Measurements from ENCODE around the gene HIP1R. TPM values are rescaled to one million over a fixed set of nuclear protein-coding genes. Genes with fewer than 3 reads are reported as not detected.

HIP1R gene
- polyA plus RNA-seq, 2 of the 4 experiments (the other 2 are of a cell fraction), result 9.0 to 10.6 TPM

DNA sequence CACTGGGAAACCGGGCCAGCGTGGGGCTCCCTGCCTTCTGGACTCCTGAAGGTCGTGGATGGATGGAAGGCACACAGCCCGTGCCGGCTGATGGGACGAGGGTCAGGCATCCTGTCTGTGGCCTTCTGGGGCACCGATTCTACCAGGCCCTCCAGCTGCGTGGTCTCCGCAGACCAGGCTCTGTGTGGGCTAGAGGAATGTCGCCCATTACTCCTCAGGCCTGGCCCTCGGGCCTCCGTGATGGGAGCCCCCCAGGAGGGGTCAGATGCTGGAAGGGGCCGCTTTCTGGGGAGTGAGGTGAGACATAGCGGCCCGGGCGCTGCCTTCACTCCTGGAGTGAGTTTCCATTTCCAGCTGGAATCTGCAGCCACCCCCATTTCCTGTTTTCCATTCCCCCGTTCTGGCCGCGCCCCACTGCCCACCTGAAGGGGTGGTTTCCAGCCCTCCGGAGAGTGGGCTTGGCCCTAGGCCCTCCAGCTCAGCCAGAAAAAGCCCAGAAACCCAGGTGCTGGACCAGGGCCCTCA lies 26.9 kb downstream of the HIP1R start (continued):
- TF ChIP-seq, protein P1, sequence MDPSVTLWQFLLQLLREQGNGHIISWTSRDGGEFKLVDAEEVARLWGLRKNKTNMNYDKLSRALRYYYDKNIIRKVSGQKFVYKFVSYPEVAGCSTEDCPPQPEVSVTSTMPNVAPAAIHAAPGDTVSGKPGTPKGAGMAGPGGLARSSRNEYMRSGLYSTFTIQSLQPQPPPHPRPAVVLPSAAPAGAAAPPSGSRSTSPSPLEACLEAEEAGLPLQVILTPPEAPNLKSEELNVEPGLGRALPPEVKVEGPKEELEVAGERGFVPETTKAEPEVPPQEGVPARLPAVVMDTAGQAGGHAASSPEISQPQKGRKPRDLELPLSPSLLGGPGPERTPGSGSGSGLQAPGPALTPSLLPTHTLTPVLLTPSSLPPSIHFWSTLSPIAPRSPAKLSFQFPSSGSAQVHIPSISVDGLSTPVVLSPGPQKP (IDR thresholded peaks at IDR 0.05; ENCODE audit: low read depth, low read length), result no peak
- TF ChIP-seq CEBPB (IDR thresholded peaks at IDR 0.05) (no peak), GATA3 (IDR thresholded peaks at IDR 0.05; ENCODE audit: borderline replicate concordance) (no peak)
- TF ChIP-seq, protein P2, sequence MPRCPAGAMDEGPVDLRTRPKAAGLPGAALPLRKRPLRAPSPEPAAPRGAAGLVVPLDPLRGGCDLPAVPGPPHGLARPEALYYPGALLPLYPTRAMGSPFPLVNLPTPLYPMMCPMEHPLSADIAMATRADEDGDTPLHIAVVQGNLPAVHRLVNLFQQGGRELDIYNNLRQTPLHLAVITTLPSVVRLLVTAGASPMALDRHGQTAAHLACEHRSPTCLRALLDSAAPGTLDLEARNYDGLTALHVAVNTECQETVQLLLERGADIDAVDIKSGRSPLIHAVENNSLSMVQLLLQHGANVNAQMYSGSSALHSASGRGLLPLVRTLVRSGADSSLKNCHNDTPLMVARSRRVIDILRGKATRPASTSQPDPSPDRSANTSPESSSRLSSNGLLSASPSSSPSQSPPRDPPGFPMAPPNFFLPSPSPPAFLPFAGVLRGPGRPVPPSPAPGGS (IDR thresholded peaks at IDR 0.05), result no peak

DNA sequence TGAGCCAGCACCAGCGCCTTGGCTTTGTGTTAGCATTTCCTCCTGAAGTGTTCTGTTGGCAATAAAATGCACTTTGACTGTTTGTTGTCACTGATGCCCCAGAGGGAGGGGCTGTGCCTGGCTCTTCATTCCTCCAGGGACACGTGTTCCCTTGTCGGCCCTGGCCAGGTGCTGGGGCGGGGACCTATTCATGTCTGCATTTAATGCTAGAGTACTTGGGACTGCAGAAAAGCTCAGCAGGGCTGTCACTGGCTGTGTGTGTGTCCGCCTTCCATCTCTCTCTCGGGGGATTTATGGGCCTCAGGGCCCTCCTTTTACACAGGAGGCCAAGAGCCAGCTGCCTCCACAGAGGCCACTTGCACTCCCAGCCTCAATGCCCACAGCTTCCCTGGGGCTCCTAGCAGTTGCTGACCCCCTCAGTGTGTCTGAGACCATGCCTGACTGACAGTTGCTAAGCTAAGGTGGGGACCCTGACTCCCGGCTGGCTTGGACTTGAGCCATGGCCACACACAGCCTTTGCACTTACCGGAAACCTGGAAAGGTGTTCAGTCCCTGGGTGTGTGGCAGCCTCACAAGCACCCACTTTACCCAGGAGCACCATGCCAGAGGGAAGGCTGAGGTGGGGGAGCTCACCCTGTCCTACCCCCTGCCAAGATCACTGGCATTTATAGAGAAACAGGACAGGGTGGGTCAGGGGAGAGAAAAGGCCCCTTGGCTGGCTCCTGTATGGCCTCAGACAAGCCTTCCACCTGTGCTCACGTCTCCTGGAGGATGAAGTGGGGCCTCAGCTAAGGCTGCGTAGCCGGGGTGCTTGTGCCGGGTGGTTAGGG lies 27.8 kb downstream of the HIP1R start:
- POLR2A ChIA-PET, result no interaction called here
- DNase-seq (ENCODE audit: low read depth in 1 of 2, low spot score in 1 of 2) (no peak), FAIRE-seq (no peak), ATAC-seq (no peak)
- CTCF ChIA-PET, result interaction anchor here (0.6 to 18.6 kb wide), 9 partner anchors 7 to 375 kb away, joined by 3 to 522 read pairs (median 8); partner anchors contain the start of gene ABCB9
- Histone ChIP-seq H3K27ac (no peak overlapping the region), H3K4me3 (no peak overlapping the region), H3K4me2 (no peak overlapping the region), H3K9me3 (no peaks in the 10 kb centered on the region), H3K4me1 (no peaks in the 10 kb centered on the region)
- TF ChIP-seq FOSL2 (IDR thresholded peaks at IDR 0.05), result no peak
- no peak for TF ChIP-seq FOSL2 (CRISPR knock-in tag; IDR thresholded peaks at IDR 0.05)
- WGBS (ENCODE audit: missing lambda C conversion rate), result 77% methylated on average over 12 of the region's 12 CpGs

DNA sequence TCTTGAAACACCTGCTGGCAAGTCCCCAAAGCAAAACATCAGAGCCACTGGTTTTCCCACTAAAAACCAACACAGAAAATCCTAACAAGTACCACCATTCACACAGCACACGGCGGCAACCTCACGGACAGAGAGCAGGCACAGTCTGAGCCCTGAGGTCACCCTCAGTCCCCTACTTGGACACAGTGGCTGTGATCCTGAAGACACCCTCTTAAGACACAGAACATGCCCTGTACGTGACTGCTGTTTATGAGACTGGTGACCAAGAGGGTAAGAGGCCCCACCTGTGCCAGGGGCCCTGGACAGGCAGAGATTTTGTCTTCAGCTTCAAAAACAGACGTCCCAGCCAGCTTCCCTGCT lies 29.6 kb downstream of the HIP1R start:
- ATAC-seq (no peak), DNase-seq (ENCODE audit: low read depth in 1 of 2, low spot score in 1 of 2) (no peak), FAIRE-seq (no peak)
- CTCF ChIA-PET, result interaction anchor here (0.7 to 18.6 kb wide), 11 partner anchors 9 to 373 kb away, joined by 3 to 522 read pairs (median 4); partner anchors contain the start of gene OGFOD2
- POLR2A ChIA-PET, result interaction anchor here (1.4 kb wide), 1 partner anchor 368 kb away, joined by 4 read pairs; no protein-coding TSS in a partner anchor
- Histone ChIP-seq H3K27ac (no peak overlapping the region), H3K4me1 (no peaks in the 10 kb centered on the region), H3K4me3 (no peak overlapping the region), H3K9me3 (no peaks in the 10 kb centered on the region), H3K4me2 (no peak overlapping the region)
- no peak for TF ChIP-seq GATA3 (IDR thresholded peaks at IDR 0.05; ENCODE audit: borderline replicate concordance)
- TF ChIP-seq, protein P3, sequence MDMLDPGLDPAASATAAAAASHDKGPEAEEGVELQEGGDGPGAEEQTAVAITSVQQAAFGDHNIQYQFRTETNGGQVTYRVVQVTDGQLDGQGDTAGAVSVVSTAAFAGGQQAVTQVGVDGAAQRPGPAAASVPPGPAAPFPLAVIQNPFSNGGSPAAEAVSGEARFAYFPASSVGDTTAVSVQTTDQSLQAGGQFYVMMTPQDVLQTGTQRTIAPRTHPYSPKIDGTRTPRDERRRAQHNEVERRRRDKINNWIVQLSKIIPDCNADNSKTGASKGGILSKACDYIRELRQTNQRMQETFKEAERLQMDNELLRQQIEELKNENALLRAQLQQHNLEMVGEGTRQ (IDR thresholded peaks at IDR 0.05), result no peak
- no peak for TF ChIP-seq RCOR1 (IDR thresholded peaks at IDR 0.05; ENCODE audit: low read depth, low read length)
- no peak for TF ChIP-seq ZFP36 (IDR thresholded peaks at IDR 0.05; ENCODE audit: borderline replicate concordance, partially characterized antibody)
- no peak for TF ChIP-seq CHD2 (IDR thresholded peaks at IDR 0.05; ENCODE audit: low read length, partially characterized antibody)
- no peak for TF ChIP-seq TP53 (CRISPR knock-in tag; IDR thresholded peaks at IDR 0.05)
- TF ChIP-seq HOXB13 (CRISPR knock-in tag; IDR thresholded peaks at IDR 0.05; ENCODE audit: low read depth), result no peak
- no peak for TF ChIP-seq RFX5 (IDR thresholded peaks at IDR 0.05)
- no peak for TF ChIP-seq PHF8 (IDR thresholded peaks at IDR 0.05; ENCODE audit: borderline replicate concordance, low read depth)
- no peak for TF ChIP-seq NR3C1 (IDR thresholded peaks at IDR 0.05)
- no peak for TF ChIP-seq HEYL (CRISPR knock-in tag; IDR thresholded peaks at IDR 0.05)
- TF ChIP-seq, protein P4, sequence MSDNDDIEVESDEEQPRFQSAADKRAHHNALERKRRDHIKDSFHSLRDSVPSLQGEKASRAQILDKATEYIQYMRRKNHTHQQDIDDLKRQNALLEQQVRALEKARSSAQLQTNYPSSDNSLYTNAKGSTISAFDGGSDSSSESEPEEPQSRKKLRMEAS (IDR thresholded peaks at IDR 0.05), result no peak
- no peak for TF ChIP-seq MAFK (IDR thresholded peaks at IDR 0.05; ENCODE audit: partially characterized antibody)
- no peak for TF ChIP-seq ESRRA (IDR thresholded peaks at IDR 0.05; ENCODE audit: borderline replicate concordance, low read length)
- TF ChIP-seq EHF (CRISPR knock-in tag; IDR thresholded peaks at IDR 0.05), result no peak
- TF ChIP-seq EHMT2 (IDR thresholded peaks at IDR 0.05; ENCODE audit: low read depth), result no peak
- 86% methylated on average over 5 of the region's 5 CpGs for WGBS (ENCODE audit: missing lambda C conversion rate)

Measured in A549 (cell line).